ENCODE results near the gene OSBPL5.

DNA sequence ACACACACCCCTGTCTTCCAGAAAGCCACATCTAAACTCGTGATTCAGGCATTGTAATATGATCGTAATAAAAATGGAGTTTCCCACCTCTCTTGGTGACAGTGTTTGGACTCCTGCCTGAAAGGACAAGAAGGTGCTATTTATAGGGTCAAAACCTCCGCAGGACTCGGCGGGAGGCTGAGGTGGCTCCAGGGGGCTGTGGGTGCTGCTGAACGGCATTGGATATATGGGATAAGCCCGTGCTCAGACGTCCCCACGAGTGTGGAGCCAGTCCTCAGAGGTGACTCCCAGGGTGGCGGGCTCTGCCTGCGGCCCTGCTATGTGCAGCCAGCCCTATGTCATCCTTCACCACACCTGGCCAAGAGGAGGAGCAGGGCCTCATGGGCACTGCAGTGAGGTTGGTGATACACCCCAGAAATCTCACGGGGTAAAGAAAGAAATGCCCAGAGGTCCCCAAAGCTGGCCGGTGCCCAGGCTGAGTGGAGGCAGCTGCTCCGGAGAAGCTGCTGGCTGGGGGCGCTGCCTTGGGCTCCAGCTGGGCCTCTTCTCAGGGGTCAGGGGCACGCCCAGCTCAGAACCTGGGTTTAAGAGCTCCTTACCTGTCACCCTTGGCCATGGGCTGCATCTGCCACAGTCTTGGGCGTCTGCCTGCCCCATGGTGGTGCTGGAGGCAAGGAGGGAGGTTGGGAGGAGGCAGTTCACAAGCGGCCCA is 5.1 kb upstream of the OSBPL5 start:
- TF ChIP-seq, protein P1, sequence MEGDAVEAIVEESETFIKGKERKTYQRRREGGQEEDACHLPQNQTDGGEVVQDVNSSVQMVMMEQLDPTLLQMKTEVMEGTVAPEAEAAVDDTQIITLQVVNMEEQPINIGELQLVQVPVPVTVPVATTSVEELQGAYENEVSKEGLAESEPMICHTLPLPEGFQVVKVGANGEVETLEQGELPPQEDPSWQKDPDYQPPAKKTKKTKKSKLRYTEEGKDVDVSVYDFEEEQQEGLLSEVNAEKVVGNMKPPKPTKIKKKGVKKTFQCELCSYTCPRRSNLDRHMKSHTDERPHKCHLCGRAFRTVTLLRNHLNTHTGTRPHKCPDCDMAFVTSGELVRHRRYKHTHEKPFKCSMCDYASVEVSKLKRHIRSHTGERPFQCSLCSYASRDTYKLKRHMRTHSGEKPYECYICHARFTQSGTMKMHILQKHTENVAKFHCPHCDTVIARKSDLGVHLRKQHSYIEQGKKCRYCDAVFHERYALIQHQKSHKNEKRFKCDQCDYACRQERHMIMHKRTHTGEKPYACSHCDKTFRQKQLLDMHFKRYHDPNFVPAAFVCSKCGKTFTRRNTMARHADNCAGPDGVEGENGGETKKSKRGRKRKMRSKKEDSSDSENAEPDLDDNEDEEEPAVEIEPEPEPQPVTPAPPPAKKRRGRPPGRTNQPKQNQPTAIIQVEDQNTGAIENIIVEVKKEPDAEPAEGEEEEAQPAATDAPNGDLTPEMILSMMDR (IDR thresholded peaks at IDR 0.05; ENCODE audit: low read depth, low read length, poor library complexity, severe bottlenecking) = no peak
- TF ChIP-seq EZH2phosphoT487 (IDR thresholded peaks at IDR 0.05; ENCODE audit: borderline replicate concordance, low read length) = no peak
